ENCODE results near the gene PTGDR2. TPM values are rescaled to one million over a fixed set of nuclear protein-coding genes. Genes with fewer than 3 reads are reported as not detected.

The PTGDR2 gene
- 0.05 to 0.14 TPM (median 0.10 TPM) in 5 replicates for total RNA-seq (2022; extraction: Qiagen RNA extraction)

DNA sequence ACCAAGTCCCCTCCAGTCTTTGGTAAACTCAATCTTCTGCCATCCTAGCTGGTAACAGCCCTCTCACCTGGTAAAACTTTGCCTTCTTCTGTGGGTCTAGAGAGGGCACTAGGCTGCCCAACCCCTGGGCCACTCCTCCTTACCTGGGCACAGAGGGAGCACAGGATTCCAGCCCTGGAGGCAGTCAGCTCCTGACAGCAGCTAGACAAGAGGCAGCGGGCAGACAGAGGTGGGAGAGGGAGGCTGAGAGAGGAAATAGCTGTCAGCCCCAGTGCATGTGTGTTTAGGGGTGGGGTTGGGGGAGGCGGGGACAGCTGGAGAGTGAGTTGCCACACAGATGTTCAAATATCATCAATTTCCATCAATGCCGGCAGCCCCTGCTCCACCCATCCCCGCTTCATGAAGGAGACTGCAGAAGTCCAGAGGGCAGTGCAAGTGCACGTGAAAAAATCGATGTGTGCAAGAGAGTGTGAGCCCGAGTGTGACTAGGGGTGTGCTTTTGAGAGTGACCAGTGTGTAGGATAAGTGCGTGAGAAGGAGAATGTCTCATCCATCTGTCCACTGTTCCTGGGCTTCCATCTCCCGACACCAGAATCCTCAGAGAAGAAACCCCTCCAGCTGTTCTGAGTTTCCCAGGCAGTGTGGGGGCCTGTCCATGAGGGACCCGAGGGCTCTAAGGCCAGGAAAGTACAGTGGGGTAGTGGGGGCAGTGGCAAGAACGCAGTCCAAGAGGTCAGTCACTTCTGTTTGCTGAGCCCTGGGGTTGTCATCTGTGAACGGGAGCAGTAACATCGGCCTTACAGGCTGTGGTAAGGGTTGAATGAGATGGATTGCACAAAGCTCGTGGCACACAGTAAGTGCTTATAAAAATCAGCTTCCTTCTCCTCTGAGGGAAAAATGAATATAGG, at the start of gene PTGDR2:
Gene PTGDR2, minus strand, starts transcription at position 225 of the 908 bp plus-strand sequence. CDS start 2,228 bp downstream, outside the sequence.

DNA sequence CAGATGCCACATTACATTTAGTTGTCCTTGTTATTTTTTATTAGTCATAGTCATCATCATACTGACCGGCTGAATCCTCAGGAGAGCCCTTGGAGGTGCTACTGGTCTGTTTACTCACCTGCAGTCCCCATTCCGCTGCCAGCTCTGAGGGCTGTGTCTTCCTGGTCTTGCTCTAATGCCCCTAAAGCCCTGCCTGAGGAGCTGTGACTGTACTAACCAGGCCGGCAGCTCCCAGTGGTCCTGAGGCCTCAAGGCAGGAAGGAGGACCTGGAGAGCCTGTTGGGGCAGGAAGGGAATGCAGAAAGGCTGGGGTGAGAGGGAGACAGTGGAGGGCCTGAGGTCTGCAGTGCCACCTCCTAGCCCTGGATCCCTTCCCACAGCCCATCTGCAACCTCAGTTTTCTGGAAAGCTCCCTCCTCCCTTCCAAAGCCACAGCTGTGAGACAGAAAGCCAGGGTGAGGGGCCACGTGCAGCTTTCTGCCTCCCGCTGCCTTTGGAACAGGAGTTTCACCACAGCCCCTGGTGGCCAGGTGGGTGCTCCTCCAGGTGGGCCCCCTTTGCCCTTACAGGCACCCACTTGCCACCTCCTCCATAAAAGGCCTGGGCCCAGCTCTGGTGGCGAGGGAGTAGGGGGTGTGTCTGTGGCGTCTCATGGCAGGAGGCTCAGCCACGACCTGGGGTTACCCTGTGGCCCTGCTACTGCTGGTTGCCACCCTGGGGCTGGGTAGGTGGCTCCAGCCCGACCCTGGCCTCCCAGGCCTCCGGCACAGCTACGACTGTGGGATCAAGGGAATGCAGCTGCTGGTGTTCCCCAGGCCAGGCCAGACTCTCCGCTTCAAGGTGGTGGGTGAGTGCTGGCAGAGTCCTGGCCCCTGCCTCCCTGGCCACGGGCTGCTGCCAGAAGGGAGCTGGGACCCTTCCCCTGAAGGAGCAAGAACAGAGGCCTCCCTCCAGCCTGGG, 11.4 kb upstream of the PTGDR2 start, which contains the start of gene ZP1:
Gene ZP1, plus strand, starts transcription at position 632 of the 960 bp plus-strand sequence. Its CDS starts 20 bp downstream, at position 652.

DNA sequence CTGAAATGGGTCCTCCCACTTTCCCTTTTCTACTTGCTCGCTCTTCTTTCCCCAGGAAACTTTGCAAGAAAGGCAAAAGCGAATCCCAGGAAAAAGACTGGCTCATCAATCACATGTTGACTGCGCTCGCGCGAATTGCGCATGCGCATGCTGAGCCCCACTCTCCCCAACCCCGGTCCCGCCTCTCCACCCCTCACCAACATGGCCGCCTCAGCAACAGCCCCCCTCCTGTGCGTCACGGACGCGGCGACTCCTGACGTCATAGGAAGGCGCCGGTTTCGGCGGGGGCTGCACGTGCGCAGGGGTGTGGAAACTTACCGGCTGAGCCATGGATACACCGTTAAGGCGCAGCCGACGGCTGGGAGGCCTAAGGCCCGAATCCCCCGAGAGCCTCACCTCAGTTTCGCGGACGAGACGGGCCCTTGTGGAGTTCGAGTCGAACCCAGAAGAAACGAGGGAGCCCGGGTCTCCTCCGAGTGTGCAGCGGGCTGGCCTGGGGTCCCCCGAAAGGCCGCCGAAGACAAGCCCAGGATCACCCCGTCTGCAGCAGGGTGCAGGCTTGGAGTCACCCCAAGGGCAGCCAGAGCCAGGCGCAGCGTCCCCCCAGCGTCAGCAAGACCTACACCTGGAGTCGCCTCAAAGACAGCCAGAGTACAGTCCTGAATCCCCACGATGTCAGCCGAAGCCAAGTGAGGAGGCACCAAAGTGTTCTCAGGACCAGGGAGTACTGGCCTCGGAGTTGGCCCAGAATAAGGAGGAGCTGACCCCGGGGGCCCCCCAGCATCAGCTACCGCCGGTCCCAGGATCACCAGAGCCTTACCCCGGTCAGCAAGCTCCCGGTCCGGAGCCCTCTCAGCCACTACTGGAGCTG, 13.7 kb downstream of the PTGDR2 start, which contains the start of gene CCDC86:
Gene CCDC86, plus strand, starts transcription at position 317 of the 871 bp plus-strand sequence. Its CDS starts 12 bp downstream, at position 329.

Other genes with a start within 250 kb of the PTGDR2 start
- not detected in 5 replicates for gene MS4A8, start 156.3 kb downstream of the PTGDR2 start, total RNA-seq (2022; extraction: Qiagen RNA extraction)
- gene MS4A18, start 131.2 kb downstream of the PTGDR2 start, total RNA-seq (2022; extraction: Qiagen RNA extraction): not detected in 5 replicates
- gene MS4A15, start 99.1 kb downstream of the PTGDR2 start, total RNA-seq (2022; extraction: Qiagen RNA extraction): not detected in 5 replicates
- gene MS4A10, start 70.6 kb downstream of the PTGDR2 start, total RNA-seq (2022; extraction: Qiagen RNA extraction): not detected in 5 replicates
- 86.1 to 112 TPM (median 103 TPM) in 5 replicates for gene CCDC86, start 13.8 kb downstream of the PTGDR2 start, total RNA-seq (2022; extraction: Qiagen RNA extraction)
- 0.15 to 0.28 TPM (median 0.21 TPM) in 4 of 5 replicates, not detected in the other for gene ZP1, start 11.6 kb upstream of the PTGDR2 start, total RNA-seq (2022; extraction: Qiagen RNA extraction)
- gene PRPF19, start 50.6 kb upstream of the PTGDR2 start, total RNA-seq (2022; extraction: Qiagen RNA extraction): 151 to 187 TPM (median 176 TPM) in 5 replicates
- gene TMEM109, start 58.2 kb upstream of the PTGDR2 start, total RNA-seq (2022; extraction: Qiagen RNA extraction): 106 to 131 TPM (median 121 TPM) in 5 replicates
- 84.1 to 122 TPM (median 116 TPM) in 5 replicates for gene TMEM132A, start 68.5 kb upstream of the PTGDR2 start, total RNA-seq (2022; extraction: Qiagen RNA extraction)
- gene SLC15A3, start 96.2 kb upstream of the PTGDR2 start, total RNA-seq (2022; extraction: Qiagen RNA extraction): 0.09 TPM in 1 of 5 replicates, not detected in the others
- 0.05 to 0.41 TPM (median 0.11 TPM) in 5 replicates for gene CD6, start 115.7 kb upstream of the PTGDR2 start, total RNA-seq (2022; extraction: Qiagen RNA extraction)
- gene CD5, start 246.5 kb upstream of the PTGDR2 start, total RNA-seq (2022; extraction: Qiagen RNA extraction): not detected in 5 replicates